HG02973 (cell line): ENCODE results near the gene CSNK1D.

Source experiments
- ATAC-seq: cut with Tn5 transposase; IDR thresholded peaks from one replicate; pipeline ENCODE4 v1.9.1; 2021; ENCODE audit warnings: moderate library complexity; ENCODE audit not compliant: unreplicated experiment

Gene CSNK1D

DNA sequence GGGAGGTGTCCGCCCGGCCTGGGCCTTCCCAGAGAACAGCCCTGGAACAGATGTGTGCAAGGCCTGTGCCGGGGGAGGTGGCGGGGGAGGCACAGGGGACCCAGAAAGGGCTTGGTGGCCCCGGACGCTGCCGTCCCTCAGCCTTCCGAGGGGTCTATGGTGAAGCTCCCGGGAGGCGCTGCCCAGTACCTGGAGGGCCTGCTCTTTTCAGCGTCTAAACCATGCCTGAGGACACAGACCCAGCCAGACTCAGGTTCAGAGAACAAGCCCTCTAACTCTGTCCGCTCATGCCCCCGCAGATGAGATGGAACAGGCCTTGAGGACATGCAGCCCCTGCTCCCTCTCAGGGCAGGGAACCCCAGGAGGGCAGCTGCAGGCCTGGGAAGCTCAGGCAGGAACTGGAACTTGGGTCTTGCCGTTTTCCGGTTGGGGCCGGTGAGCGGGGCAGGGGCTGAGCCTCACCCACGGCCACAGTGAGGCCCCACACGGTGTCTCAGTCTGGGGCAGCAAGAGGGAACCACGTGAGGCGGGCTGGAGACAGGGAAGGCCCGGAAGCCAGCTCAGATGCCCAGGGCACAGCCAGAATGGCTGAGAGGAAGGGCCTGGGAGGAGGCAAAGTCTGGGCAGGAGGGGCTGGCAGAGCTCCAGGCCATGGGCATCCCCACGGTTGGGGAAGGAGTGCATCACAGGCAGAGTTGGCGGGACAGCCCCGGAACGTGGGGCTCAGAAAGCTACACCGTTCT is 32.1 kb downstream of the CSNK1D start:
- no peak for ATAC-seq

DNA sequence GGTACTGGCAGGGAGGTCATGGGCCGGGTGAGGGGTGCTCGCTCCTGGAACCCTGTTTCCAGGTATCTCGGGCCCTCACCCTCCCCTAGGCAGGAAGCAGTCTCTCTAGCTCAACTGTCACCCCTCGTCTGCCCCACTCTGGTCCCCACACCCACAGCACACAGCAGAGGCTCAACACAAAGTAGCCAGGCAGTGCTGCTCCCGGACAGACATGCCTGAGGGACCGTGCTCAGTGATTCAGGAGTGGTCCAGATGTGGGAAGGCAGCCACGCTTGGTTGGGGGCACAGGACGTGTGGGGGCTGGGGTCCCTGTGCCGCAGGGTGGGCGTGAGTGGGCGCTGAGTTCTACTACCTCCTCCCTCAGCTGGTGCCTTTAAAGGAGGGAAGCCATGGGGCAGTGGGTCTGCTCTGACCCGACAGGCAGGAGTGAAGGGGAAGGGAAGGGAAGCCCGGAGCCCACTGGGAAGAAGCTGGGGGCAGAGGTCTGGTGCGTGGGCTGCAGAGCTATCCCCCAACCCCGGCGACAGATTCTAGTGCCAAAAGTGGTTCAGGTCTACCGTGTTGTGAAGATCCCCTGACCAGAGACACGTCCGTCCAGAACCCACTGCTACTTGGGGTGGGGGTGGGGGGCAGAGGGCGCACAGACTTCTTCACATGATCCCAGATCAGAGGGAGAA is 32.9 kb downstream of the CSNK1D start:
- no peak for ATAC-seq

DNA sequence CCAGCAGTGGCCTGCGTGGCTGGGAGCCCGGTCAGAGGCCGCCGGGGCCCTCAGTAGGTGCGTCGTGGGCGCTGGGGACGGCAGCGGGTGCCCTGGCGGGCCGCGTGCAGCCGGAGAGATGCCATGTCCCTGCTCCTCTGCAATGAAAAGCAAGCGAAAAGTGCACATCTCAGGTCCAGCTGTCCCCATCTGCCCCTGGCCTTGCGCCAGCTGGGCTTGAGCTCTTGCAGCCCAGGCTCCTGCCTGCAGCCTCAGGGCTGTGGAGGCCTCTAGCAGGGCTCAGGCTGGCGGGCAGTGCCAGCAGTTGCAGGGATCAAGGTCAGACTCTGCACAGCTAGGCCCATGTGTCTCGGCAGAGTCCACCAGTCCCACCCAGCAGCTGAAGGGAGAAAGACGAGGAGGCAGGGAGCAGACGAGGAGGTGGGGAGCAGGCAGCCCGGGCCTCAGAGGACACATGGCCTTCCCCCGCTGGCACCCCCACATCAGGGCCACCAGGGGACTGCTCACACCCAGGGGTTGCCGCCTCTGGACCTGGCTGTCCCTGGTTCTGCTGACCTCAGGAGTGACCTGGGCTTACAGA is 33.5 kb downstream of the CSNK1D start:
- ATAC-seq: no peak

DNA sequence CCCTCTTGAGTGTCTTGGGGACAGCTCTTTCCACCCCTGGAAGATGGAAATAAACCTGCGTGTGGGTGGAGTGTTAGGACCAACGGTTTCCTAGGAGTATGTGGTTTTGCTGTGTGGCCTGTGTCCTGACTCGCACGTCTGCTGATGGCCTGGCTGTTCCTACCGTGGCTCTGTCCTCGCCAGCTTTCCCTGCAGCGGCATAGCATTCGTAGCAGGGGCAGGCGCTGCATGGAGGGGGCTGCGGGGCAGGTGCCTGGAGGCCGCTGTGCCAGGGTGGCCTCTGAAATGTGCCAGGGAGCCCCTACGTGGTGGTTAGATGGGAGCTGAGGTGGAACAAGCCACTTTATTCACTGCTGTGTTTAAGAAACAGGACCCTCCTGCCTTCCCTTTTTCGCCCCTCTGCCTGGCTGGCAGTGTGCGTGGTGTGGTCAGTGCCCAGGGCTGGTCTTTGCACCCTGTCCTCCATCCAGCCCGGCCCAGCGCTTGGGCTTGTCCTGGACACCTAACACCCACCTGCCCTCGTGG is 34.0 kb downstream of the CSNK1D start:
- no peak for ATAC-seq

DNA sequence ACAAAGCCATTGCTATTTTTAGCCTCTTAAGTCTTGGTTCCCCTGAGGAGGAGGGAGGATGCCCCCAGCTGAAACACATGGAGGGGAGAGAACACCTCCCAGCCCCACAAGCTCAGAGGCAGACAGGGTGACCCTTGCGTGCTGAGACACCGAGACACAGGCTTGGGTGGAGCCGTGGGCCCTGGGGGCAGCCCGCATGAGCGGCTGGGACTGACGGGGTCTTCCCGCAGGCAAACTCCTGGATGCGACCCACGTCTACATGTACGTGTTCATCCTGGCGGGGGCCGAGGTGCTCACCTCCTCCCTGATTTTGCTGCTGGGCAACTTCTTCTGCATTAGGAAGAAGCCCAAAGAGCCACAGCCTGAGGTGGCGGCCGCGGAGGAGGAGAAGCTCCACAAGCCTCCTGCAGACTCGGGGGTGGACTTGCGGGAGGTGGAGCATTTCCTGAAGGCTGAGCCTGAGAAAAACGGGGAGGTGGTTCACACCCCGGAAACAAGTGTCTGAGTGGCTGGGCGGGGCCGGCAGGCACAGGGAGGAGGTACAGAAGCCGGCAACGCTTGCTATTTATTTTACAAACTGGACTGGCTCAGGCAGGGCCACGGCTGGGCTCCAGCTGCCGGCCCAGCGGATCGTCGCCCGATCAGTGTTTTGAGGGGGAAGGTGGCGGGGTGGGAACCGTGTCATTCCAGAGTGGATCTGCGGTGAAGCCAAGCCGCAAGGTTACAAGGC is 34.9 kb downstream of the CSNK1D start:
- ATAC-seq: no peak

DNA sequence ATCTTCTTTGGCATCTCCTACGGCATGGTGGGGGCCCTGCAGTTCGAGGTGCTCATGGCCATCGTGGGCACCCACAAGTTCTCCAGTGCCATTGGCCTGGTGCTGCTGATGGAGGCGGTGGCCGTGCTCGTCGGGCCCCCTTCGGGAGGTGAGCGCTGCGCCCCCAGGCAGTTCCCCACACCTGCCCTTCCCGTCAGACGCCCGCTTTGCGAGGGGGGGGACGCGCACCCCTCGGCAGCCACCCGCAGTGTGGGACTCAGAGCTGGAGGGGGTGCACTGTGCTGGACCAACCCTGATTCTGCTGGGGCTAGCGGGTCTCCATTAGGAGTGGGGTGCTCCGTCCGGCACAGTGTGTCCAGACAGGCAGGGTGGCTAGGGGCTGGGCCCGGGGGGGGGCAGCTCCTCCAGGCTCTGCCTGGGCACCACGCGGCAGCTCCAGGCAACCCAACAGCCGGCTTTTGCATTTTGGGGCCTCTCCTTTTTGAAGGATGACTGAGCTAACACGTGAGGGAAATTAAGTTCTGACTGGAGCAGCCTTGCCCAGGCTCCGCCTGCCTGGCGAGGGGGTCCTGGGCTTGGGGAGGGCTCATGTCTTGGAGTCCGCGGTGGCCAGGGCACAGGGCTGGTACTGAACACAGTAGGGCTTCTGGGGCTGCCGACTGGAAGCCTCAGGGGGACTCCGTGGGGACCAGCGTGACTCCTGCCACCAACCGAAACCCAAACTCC is 35.6 kb downstream of the CSNK1D start:
- ATAC-seq: no peak

DNA sequence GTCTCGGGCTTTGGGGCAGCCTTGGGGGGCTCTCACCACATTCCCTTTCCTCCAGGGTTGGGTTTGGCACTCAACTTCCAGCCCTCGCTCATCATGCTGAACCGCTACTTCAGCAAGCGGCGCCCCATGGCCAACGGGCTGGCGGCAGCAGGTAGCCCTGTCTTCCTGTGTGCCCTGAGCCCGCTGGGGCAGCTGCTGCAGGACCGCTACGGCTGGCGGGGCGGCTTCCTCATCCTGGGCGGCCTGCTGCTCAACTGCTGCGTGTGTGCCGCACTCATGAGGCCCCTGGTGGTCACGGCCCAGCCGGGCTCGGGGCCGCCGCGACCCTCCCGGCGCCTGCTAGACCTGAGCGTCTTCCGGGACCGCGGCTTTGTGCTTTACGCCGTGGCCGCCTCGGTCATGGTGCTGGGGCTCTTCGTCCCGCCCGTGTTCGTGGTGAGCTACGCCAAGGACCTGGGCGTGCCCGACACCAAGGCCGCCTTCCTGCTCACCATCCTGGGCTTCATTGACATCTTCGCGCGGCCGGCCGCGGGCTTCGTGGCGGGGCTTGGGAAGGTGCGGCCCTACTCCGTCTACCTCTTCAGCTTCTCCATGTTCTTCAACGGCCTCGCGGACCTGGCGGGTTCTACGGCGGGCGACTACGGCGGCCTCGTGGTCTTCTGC is 36.3 kb downstream of the CSNK1D start:
- no peak for ATAC-seq

DNA sequence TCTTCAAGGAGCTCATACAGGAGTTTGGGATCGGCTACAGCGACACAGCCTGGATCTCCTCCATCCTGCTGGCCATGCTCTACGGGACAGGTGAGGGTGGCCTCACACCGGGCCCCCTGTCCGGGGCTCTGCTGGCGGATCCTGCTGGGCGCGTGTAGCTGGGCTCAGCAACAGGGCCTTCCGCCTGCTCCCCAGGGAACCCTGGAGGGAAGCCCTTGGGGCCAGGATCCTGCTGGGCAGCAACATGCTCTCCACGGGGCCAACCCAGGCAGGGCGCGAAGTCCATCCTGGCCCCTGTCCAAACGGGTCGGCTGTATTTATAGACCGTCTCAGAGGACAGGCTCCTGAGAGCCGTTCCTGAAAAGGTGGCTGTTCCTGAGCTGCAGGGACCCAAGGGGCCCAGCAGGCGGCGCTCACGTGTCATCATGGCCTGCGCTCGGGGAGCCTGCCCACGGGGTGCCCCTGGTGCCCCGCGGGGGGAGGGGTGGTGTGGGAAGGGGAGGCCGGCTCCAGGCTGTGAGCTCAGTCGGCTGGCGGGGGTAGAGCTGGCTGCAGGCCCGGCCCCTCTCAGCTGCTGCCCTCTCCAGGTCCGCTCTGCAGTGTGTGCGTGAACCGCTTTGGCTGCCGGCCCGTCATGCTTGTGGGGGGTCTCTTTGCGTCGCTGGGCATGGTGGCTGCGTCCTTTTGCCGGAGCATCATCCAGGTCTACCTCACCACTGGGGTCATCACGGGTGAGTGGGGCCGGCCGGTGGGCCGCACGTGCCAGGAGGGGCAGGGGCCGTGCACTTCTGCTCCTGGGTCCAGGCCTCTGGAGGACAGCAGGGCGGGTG is 37.1 kb downstream of the CSNK1D start:
- ATAC-seq: no peak

DNA sequence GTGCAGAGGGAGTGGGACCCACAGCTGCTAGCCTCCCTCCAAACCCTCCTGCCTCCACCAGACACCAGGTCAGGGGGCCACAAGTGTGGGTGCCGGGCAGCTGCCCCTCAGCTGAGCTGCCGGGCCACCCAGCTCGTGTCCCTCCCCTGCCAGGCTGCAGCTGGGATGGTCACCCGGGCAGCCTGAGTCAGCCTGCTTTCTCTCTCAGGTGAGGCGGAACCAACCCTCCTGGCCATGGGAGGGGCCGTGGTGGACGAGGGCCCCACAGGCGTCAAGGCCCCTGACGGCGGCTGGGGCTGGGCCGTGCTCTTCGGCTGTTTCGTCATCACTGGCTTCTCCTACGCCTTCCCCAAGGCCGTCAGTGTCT is 37.7 kb downstream of the CSNK1D start:
- ATAC-seq: no peak

DNA sequence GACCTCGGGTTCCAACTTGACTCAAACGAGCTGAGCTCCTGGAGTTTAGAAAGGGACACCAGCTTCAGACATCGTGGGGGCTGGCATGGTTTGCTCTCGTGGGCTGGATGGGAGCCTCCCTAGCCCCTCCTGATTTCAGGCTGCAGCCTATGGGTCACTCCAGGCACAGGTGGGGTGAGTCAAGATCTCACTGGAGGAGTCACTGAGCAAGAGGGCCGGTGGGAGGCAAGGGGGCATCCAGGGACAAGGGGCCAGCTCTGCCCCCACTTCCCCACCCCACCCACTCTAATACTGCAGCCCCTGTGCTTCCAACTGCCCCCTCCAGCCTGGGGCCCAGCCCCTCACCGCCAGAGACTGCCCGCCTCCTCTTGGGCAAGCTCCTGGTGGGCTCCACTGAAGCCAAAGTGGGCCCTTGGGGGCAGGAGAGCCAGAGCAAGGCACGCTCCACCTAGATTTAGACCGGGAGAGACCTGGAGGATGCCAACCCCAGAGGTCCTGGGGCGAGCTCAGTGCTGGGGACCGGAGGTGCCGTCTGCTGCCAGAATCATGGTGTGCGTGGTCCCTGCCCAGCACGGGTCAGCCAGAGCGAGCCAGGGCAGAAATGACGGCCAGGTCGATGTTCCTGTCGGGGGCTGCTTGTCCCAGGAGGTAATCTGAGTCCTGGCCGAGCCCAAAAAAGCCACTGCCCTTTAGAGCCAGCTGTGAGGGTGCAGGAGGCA is 38.3 kb downstream of the CSNK1D start:
- ATAC-seq: no peak

DNA sequence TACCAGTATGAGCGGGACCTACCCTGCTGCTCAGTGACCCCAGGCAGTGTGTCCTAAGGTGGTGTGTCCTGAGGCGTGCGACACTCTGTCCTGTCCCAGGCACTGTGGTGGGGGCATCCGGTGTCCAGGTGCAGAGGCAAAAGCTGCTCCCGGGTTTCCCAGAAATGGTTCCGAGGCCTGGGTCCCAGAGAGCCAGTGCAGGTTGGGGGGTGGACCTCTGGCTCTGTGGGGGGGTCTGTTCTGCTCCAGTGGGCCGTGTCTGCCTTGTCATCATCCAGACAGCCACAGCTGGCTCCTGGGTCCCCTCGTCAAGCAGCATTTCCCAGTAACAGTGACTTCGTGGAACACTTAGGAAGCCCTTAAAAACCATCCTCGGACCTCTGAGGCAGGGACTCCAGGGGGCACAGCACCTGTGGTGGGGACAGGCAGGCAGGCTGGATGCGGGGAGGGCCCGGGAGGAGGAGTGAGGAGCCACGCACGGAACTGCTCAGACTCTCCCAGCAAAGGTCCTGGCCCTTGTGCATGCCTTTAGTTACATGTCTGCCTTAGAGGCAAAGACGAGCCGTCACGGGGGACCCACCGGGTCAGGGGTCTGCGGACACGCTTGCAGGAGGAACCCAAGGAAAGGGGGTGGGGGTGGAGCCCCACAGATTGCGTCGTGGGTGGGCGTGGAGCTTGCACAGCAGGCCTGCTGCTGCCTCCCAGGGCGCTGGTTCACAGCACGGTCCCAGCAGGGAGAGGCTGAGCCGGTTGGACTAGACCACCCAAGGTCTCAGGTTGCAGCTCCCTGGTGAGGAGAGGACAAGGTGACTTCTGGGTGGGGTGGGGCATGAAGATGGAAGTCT is 39.1 kb downstream of the CSNK1D start:
- no peak for ATAC-seq

DNA sequence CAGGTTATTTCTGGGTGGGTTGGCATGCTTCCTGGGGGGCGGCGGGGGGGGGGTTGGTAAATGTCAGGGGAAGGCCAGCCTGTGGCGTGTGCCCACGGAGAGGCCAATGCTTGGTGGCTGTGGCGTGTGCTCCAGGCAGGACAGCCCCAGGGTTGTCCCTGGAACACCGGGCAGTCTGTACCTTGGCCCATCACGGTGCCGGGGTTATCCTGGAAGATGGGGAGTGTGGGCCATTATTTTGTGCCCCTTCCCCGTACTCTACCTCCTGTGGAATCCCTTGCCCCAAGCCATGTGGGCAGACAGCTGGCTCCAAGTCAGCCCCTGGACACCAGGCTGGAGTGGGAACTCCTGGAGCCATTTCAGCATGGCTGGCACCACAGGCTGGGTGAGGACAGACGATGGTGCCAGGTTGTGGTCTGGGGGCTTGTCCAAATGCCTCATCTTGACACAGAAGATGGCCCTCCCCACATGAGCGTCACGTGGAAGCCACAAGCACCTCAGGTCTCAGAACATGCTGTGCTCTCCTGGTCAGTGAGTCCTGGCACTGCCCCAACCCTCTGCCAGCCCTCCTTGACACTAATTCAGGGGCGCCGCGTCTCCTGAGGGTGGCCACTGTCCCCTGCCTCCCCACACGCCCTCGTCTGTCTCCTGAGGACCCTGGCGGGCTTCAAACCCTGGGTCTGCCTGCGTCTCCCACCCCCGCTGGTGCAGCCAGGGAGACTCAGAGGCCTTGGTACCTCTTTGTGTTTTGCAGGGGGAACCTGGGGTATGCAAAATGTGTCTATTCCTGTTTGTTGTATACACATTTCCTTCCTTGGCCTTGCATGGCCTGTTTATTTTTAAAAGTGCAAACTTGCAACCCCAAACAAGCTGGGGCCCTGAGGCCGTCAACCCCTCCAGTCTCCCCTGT is 40.4 kb downstream of the CSNK1D start:
- ATAC-seq: no peak

DNA sequence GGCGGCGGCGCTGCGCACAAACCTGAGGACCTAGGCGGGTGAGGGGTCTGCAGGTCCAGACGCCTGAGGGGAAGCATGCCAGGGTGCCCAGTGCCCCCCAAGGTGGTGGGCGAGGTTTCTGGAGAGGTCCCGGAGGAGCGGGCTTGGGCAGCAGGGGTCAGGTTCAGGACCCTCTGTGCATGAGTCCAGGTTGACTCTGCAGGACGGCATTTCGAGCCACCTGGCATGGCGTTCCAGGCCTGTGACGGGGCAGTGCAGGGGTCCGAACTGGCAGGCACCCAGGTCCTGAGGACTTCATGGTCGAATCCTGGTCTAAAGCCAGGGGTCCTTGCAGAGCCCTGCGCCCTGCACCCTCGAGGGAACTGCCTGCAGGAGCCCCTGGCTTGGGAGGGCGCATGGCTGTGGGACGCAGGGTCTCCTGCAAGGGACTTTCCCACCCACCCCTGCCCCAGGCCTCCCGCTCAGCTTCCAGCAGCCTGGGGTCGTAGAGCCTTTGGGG is 41.1 kb downstream of the CSNK1D start:
- ATAC-seq: no peak

DNA sequence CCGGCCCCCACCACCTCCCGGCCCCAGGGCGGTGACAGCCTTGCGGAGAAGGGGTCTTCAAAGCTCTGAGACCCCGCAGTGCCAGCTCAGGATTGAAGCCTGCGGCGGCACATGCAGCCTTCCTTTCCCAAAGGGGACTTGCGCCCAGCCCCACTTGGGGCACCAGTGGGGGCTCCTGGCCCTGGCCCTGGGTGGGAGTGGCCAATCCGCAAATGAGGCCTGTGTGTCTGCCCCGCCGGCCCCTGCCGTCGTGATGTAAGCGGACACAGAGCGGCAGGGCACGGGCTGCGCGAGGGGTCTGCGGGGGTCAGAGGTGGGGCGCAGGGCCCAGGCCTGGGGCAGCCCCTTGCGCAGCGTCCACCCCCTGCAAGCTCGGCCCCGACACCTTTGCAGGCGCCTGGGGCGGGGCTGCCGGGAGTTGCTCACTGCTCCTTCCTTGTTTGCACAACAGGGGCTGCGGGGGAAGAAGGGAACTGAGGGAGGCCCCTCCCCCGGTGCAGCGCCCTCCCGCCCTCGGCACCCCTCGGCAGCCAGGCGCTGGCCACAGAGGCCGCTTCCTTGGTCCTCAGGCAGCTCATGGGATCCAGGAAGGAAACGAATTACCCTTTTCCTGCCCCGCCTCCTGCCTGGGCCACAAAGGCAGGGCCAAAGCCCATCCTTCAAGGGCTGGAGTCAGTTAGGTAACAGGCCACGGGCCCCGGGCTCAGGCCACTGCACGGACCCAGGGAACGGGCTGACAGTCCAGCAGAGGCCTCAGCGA is 41.8 kb downstream of the CSNK1D start:
- ATAC-seq: no peak

DNA sequence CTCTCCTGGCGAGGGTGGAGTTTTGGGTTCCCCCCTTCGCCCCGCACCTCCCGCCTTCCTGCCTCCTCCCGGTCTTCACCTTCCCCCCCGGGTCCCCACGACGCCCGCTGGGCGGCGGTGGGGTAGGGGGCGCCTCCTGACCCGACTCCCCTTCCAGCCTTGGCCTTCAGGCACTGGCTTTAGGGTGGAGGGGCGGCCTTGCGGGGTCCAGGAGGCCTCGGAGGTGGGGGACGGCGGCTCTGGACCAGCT is 42.3 kb downstream of the CSNK1D start:
- peak; percentile 26 for ATAC-seq

DNA sequence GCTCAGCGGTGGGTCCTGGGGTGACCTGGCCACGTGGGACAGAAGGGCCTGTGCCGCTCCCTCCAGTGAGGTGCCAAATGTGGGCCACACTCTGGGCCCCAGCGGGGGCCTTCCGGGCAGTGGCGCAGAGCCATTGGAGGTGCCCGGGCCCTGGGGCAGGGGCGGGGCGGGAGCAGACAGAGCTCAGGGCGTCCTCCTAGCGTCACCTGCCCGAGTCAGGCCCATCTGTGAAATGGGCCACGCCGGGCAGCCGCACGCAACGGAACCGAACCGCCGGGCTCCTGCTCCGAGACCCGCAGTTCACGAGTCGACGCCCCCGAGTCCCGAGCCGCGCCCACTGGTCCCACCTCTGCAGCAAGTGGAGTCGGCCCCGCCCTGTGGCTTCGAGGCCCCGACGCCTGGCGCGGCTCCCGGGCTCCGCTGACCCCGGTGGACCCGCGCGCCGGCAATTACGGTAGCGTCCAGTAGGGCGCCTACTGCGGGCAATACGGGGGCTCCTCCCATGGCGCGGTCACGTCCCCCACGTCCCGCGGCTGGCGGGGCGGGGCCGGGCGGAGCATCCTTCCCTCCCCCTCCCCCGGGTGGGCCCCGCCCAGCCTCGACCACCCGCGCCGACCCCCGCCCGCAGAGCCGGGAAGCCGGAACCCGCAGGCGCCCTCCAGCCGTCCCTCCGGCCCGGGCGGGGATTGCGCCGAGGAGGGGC is 42.7 kb downstream of the CSNK1D start:
- ATAC-seq: peak; percentile 37
